ENCODE data around the gene ULK2. TPM values are rescaled to one million over a fixed set of nuclear protein-coding genes. Genes with fewer than 3 reads are reported as not detected.
"Not testable (repeated sequence)": the region's sequence is repeated elsewhere in the genome, so short reads cannot be mapped to it uniquely, and the experiment has no call there.

ULK2 gene
- total RNA-seq, 4 donors from 2014 or later, result 31.6 to 54.8 (median 45.9) TPM

DNA sequence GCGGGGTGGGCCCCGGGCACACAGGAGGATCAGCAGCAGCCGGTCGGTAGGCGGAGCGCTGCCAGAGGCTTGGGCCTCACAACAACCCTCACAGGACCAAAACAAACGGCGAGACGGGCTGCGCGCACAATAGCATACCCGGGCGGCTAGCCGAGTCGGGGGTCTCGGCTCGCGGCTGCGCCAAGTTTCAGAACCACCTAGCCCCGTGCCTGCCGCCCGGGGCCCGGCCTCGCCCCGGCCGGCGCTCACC, 732 bp downstream of the ULK2 start:
- peak; percentile 56 to 66 for DNase-seq (ENCODE audit: low spot score in 2 of 2)

GRCh38 chr17:19865021-19865420, 2.7 kb downstream of the ULK2 start:
- TF ChIP-seq POLR2A (IDR thresholded peaks at IDR 0.05) (no peak), EP300 (IDR thresholded peaks at IDR 0.05) (no peak), CTCF (IDR thresholded peaks at IDR 0.05) (no peak)
- Histone ChIP-seq H3K27me3 (no peaks in the 10 kb centered on the region), H3K4me3 (no peak overlapping the region), H3K36me3 (peaks cover 0 to 32% (median 0%) of the 10 kb centered on the region in 3 donors), H3K4me1 (peaks cover 0 to 26% (median 0%) of the 10 kb centered on the region in 4 donors), H3K9me3 (no peaks in the 10 kb centered on the region), H3K27ac (peak overlapping the region in 1 of 4 donors; percentile 1)
- no peak for DNase-seq (ENCODE audit: low spot score in 2 of 2)
- WGBS, 2 donors, result 75 to 79% methylated on average over 3 of the region's 3 CpGs

More for the DNA sequence above, 732 bp downstream of the ULK2 start:
- peak overlapping the region; percentile 82 to 95 (median 88) for H3K27ac ChIP-seq
- no peaks in the 10 kb centered on the region for H3K27me3 ChIP-seq
- no peaks in the 10 kb centered on the region for H3K9me3 ChIP-seq
- H3K4me1 ChIP-seq, result peaks cover 0 to 26% (median 0%) of the 10 kb centered on the region in 4 donors
- H3K4me3 ChIP-seq, result peak overlapping the region; percentile 83 to 97 (median 90)
- peaks cover 0 to 18% (median 0%) of the 10 kb centered on the region in 3 donors for H3K36me3 ChIP-seq
- WGBS, 2 donors, result 0% methylated on average over 5 to 10 of the region's 27 CpGs
- peak in 4 of 5 experiments; percentile 10 to 46 (median 30) for TF ChIP-seq CTCF (IDR thresholded peaks at IDR 0.05)
- TF ChIP-seq POLR2A (IDR thresholded peaks at IDR 0.05), result peak in 1 of 2 donors; percentile 26
- peak in 1 of 2 donors; percentile 24 for TF ChIP-seq EP300 (IDR thresholded peaks at IDR 0.05)

GRCh38 chr17:19860647-19861177, 7.0 kb downstream of the ULK2 start:
- WGBS, 2 donors, result 93 to 94% methylated on average over 9 of the region's 9 CpGs
- peaks cover 0 to 64% (median 0%) of the 10 kb centered on the region in 3 donors for H3K36me3 ChIP-seq

DNA sequence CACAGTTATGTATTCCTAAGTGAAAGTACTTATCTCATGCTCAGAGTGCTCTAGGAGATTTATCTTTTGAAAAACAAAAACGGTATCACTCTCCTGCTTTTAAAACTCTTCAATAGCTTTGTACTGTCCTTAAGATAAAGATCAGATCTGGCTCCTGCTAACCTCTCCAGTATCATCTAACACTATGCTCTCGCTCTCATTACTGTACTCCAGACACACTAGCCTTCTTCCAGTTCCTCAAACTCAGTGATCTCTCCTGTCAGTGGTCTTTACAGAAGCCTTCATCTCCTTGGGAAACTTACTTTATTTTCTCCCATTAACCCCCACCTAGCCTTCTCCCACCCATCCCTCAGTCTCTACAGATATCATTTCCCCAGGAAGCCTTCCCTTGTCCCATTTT, 10.1 kb downstream of the ULK2 start:
- no peak for TF ChIP-seq POLR2A (IDR thresholded peaks at IDR 0.05)
- TF ChIP-seq EP300 (IDR thresholded peaks at IDR 0.05), result no peak
- no peak for TF ChIP-seq CTCF (IDR thresholded peaks at IDR 0.05)
- no peak for DNase-seq (ENCODE audit: low spot score in 2 of 2)
- Histone ChIP-seq H3K27me3 (no peaks in the 10 kb centered on the region), H3K4me3 (no peak overlapping the region), H3K36me3 (peaks cover 0 to 61% (median 0%) of the 10 kb centered on the region in 3 donors), H3K27ac (no peak overlapping the region), H3K4me1 (no peaks in the 10 kb centered on the region), H3K9me3 (no peaks in the 10 kb centered on the region)
- 81 to 89% methylated on average over 2 of the region's 2 CpGs for WGBS, 2 donors

More at GRCh38 chr17:19860647-19861177, 7.0 kb downstream of the ULK2 start:
- H3K4me1 ChIP-seq; H3K9me3 ChIP-seq; DNase-seq (ENCODE audit: low spot score in 2 of 2); H3K4me3 ChIP-seq; H3K27me3 ChIP-seq; H3K27ac ChIP-seq: not testable (repeated sequence)

- Histone ChIP-seq H3K36me3 (peaks cover 0 to 83% (median 0%) of the 10 kb centered on the region in 3 donors), H3K27ac (no peak overlapping the region), H3K9me3 (no peaks in the 10 kb centered on the region), H3K4me3 (no peak overlapping the region), H3K4me1 (no peaks in the 10 kb centered on the region), H3K27me3 (no peaks in the 10 kb centered on the region)
- no peak for DNase-seq (ENCODE audit: low spot score in 2 of 2)
- no peak for TF ChIP-seq CTCF (IDR thresholded peaks at IDR 0.05)
- TF ChIP-seq POLR2A (IDR thresholded peaks at IDR 0.05), result no peak
Measured at GRCh38 chr17:19833914-19834313, 33.8 kb downstream of the ULK2 start.

DNA sequence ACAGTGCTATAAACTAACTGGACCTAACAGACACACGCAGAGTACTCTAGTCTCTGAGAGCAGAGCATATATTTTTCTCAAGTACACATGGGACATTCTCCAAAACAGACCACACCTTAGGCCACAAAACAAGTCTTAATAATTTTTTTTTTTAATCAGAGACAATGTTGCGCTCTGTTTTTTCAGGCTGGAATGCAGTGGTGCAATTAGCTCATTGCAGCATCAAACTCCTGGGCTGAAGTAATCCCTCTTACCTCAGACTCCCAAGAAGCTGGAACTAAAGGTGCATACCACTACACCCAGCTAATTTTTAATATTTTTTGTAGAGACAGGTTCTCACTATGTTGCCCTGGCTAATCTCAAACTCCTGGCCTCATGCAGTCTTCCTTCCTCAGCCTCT, 37.7 kb downstream of the ULK2 start:
- Histone ChIP-seq H3K27me3 (no peaks in the 10 kb centered on the region), H3K36me3 (peaks cover 0 to 69% (median 0%) of the 10 kb centered on the region in 3 donors), H3K4me3 (no peak overlapping the region), H3K27ac (no peak overlapping the region), H3K4me1 (no peaks in the 10 kb centered on the region), H3K9me3 (no peaks in the 10 kb centered on the region)
- WGBS, 2 donors, result 94 to 97% methylated on average over 2 of the region's 2 CpGs
- no peak for TF ChIP-seq EP300 (IDR thresholded peaks at IDR 0.05)
- TF ChIP-seq POLR2A (IDR thresholded peaks at IDR 0.05), result no peak
- no peak for TF ChIP-seq CTCF (IDR thresholded peaks at IDR 0.05)
- no peak for DNase-seq (ENCODE audit: low spot score in 2 of 2)
